HEK293 (cell line): ENCODE measurements around the gene SAG.

Source experiments
- CTCF ChIA-PET: fragments of 350-600 bp; formaldehyde crosslinking; extraction: SDS; loops from one replicate; lab custom pipeline; 2021; ENCODE audit warnings: antibody characterized with exemption; lab: Yijun Ruan, JAX
- POLR2A ChIA-PET: fragments of 300-600 bp; formaldehyde crosslinking; extraction: SDS; loops from one replicate; lab custom pipeline; 2020; ENCODE audit warnings: antibody characterized with exemption, inconsistent platforms; lab: Yijun Ruan, JAX
- H3K27ac ChIP-seq: fragments of 200-500 bp; sonication (Bioruptor generic); 2 replicates; pipeline ENCODE4 v1.5.1; 2014; ENCODE audit warnings: low read depth, low read length, control low read depth, inconsistent platforms; ENCODE audit errors: extremely low read depth
- H3K36me3 ChIP-seq, 2 experiments: fragments of 200-500 bp in 1 of 2; sonication (Bioruptor generic) in 1 of 2; 1 replicate in 1 of 2; 2 replicates in 1 of 2; pipeline ENCODE4 v1.5.1; 2014 to 2017; ENCODE audit warnings: inconsistent platforms in 2 of 2, low read length in 2 of 2; ENCODE audit not compliant: control insufficient read depth in 2 of 2, insufficient read depth in 1 of 2
- H3K4me1 ChIP-seq: fragments of 200-500 bp; sonication (Bioruptor generic); 2 replicates; pipeline ENCODE4 v1.5.1; 2014; ENCODE audit warnings: mild to moderate bottlenecking, low read length, inconsistent platforms; ENCODE audit not compliant: control insufficient read depth, insufficient read depth
- H3K4me3 ChIP-seq: 2 replicates; pipeline ENCODE4 v1.5.1; 2011; ENCODE audit warnings: low read depth, mild to moderate bottlenecking, control low read depth, low read length, moderate library complexity
- H3K9me3 ChIP-seq: fragments of 200-500 bp; sonication (Bioruptor generic); 2 replicates; pipeline ENCODE4 v1.5.1; 2014; ENCODE audit warnings: low read depth, low read length, inconsistent platforms; ENCODE audit not compliant: control insufficient read depth, insufficient read depth
- GLIS1 ChIP-seq: fragments of 450-650 bp; formaldehyde crosslinking; IDR thresholded peaks from 2 replicates; pipeline ENCODE4 v1.5.1; 2016; ENCODE audit warnings: missing biosample characterization, missing genetic modification characterization
- IKZF3 ChIP-seq: fragments of 450-650 bp; IDR thresholded peaks from 2 replicates; pipeline ENCODE4 v1.5.0; 2018; ENCODE audit warnings: missing biosample characterization, mild to moderate bottlenecking, missing genetic modification characterization, moderate library complexity
- KLF16 ChIP-seq: fragments of 450-650 bp; formaldehyde crosslinking; IDR thresholded peaks from 2 replicates; pipeline ENCODE4 v1.5.1; 2017; ENCODE audit warnings: missing biosample characterization, missing genetic modification characterization
- SCRT1 ChIP-seq: fragments of 450-650 bp; formaldehyde crosslinking; IDR thresholded peaks from 2 replicates; pipeline ENCODE4 v1.5.1; 2016; ENCODE audit warnings: missing biosample characterization, missing genetic modification characterization, borderline replicate concordance
- TSHZ1 ChIP-seq: fragments of 450-650 bp; formaldehyde crosslinking; IDR thresholded peaks from 2 replicates; pipeline ENCODE4 v1.5.1; 2016; ENCODE audit warnings: missing biosample characterization, missing genetic modification characterization, borderline replicate concordance
- ZBTB48 ChIP-seq: fragments of 450-650 bp; formaldehyde crosslinking; IDR thresholded peaks from 2 replicates; pipeline ENCODE4 v1.5.1; 2016; ENCODE audit warnings: missing biosample characterization, missing genetic modification characterization
- ZIC2 ChIP-seq: fragments of 450-650 bp; formaldehyde crosslinking; IDR thresholded peaks from 2 replicates; pipeline ENCODE4 v1.5.1; 2016; ENCODE audit warnings: missing biosample characterization, missing genetic modification characterization
- ZNF133 ChIP-seq: fragments of 450-650 bp; formaldehyde crosslinking; IDR thresholded peaks from 2 replicates; pipeline ENCODE4 v1.5.1; 2016; ENCODE audit warnings: missing biosample characterization, missing genetic modification characterization
- ZNF18 ChIP-seq: fragments of 450-650 bp; formaldehyde crosslinking; IDR thresholded peaks from 2 replicates; pipeline ENCODE4 v1.5.1; 2016; ENCODE audit warnings: missing biosample characterization, missing genetic modification characterization
- ZNF221 ChIP-seq: fragments of 450-650 bp; formaldehyde crosslinking; IDR thresholded peaks from 2 replicates; pipeline ENCODE4 v1.5.1; 2017; ENCODE audit warnings: missing biosample characterization, missing genetic modification characterization, borderline replicate concordance
- ZNF24 ChIP-seq: fragments of 450-650 bp; formaldehyde crosslinking; IDR thresholded peaks from 2 replicates; pipeline ENCODE4 v1.5.1; 2016; ENCODE audit warnings: missing biosample characterization, missing genetic modification characterization
- ZNF292 ChIP-seq: fragments of 450-650 bp; formaldehyde crosslinking; IDR thresholded peaks from 2 replicates; pipeline ENCODE4 v1.5.1; 2016; ENCODE audit warnings: low read depth, missing biosample characterization, missing genetic modification characterization, borderline replicate concordance
- ZNF514 ChIP-seq: fragments of 450-650 bp; formaldehyde crosslinking; IDR thresholded peaks from 2 replicates; pipeline ENCODE4 v1.5.1; 2016; ENCODE audit warnings: missing biosample characterization, missing genetic modification characterization
- ZNF660 ChIP-seq: fragments of 450-650 bp; IDR thresholded peaks from 2 replicates; pipeline ENCODE4 v1.5.1; 2018; ENCODE audit warnings: missing biosample characterization, mild to moderate bottlenecking, missing genetic modification characterization
- ZSCAN5A ChIP-seq: fragments of 450-650 bp; formaldehyde crosslinking; IDR thresholded peaks from 2 replicates; pipeline ENCODE4 v1.5.1; 2016; ENCODE audit warnings: missing biosample characterization, missing genetic modification characterization
- ZXDB ChIP-seq: fragments of 450-650 bp; formaldehyde crosslinking; IDR thresholded peaks from 2 replicates; pipeline ENCODE4 v1.5.1; 2016; ENCODE audit warnings: missing biosample characterization, missing genetic modification characterization
- TF ChIP-seq, protein P1 (sequence below): fragments of 450-650 bp; formaldehyde crosslinking; IDR thresholded peaks from 2 replicates; pipeline ENCODE4 v1.5.1; 2016; ENCODE audit warnings: missing biosample characterization, missing genetic modification characterization, borderline replicate concordance

Gene SAG

GRCh38 chr2:233261819-233262555, 45.6 kb upstream of the SAG start (continued):
- TF ChIP-seq ZSCAN5A (tag by site-specific recombination) (no peak), ZIC2 (tag by site-specific recombination) (no peak)
- TF ChIP-seq, all 188 proteins: peak for 0

- H3K4me3 ChIP-seq, result no peak overlapping the region
- CTCF ChIA-PET, result no interaction called here
- H3K36me3 ChIP-seq, result peaks cover 63 to 97% of the 10 kb centered on the region in 2 experiments
- H3K9me3 ChIP-seq, result no peaks in the 10 kb centered on the region
- TF ChIP-seq ZNF221 (tag by site-specific recombination), result no peak
- TF ChIP-seq ZNF24 (tag by site-specific recombination), result no peak
- TF ChIP-seq ZNF514, result no peak
- POLR2A ChIA-PET, result no interaction called here
- no peaks in the 10 kb centered on the region for H3K4me1 ChIP-seq
- H3K27ac ChIP-seq, result no peak overlapping the region
These were observed 45.1 kb upstream of the SAG start for GRCh38 chr2:233262562-233262961.

DNA sequence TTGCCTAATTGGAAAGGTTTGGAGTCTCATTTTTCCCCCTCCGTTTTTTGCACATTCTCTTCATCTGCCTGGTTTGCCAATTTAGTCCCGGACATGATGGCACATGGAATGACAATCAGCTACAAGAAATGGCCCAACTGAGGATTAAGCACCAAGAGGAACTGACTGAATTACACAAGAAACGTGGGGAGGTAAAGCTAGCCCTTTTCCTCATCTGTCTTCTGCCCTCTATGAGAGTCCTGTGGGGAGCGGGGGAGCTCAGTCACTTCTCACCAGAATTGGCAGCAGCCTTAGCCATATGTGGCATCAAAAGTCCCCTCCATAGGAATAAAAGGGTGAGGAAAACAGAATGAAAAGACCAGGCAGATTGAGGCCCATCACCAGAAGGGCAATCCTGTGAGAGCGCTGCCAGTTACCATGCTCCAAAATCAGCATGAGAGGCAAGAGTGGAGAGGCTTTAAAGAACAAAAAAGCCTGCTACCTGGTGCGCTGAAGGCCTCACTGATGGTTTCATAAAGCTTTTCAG, 44.5 kb upstream of the SAG start:
- ChIA-PET CTCF (no interaction called here), POLR2A (no interaction called here)
- TF ChIP-seq, protein P1, sequence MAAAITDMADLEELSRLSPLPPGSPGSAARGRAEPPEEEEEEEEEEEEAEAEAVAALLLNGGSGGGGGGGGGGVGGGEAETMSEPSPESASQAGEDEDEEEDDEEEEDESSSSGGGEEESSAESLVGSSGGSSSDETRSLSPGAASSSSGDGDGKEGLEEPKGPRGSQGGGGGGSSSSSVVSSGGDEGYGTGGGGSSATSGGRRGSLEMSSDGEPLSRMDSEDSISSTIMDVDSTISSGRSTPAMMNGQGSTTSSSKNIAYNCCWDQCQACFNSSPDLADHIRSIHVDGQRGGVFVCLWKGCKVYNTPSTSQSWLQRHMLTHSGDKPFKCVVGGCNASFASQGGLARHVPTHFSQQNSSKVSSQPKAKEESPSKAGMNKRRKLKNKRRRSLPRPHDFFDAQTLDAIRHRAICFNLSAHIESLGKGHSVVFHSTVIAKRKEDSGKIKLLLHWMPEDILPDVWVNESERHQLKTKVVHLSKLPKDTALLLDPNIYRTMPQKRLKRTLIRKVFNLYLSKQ (tag by site-specific recombination), result no peak
- TF ChIP-seq SCRT1 (tag by site-specific recombination) (no peak), IKZF3 (tag by site-specific recombination) (no peak), ZSCAN5A (tag by site-specific recombination) (no peak), TSHZ1 (no peak), ZBTB48 (tag by site-specific recombination) (no peak), ZNF660 (tag by site-specific recombination) (no peak), KLF16 (tag by site-specific recombination) (no peak), GLIS1 (no peak), ZNF133 (no peak), ZXDB (tag by site-specific recombination) (no peak), ZNF18 (tag by site-specific recombination) (no peak), ZNF292 (tag by site-specific recombination) (no peak)
- Histone ChIP-seq H3K36me3 (peaks cover 58 to 99% of the 10 kb centered on the region in 2 experiments), H3K4me3 (no peak overlapping the region), H3K4me1 (no peaks in the 10 kb centered on the region), H3K27ac (no peak overlapping the region), H3K9me3 (no peaks in the 10 kb centered on the region)
